HepG2 (cell line): ENCODE data around the gene CEBPB. TPM values are rescaled to one million over a fixed set of nuclear protein-coding genes. Genes with fewer than 3 reads are reported as not detected.

ENCODE experiments used
- ADNP ChIP-seq: sonication (generic); formaldehyde crosslinking; IDR thresholded peaks from 2 replicates; pipeline ENCODE4 v1.4.0; 2020; ENCODE audit warnings: missing genetic modification reagents
- ATF7 ChIP-seq, 2 experiments: fragments of 450-650 bp in 1 of 2; sonication (generic) in 1 of 2; formaldehyde crosslinking in 1 of 2; IDR thresholded peaks; 2 replicates each; pipeline versions ENCODE4 v1.4.0 to v1.6.1; 2016 to 2020; ENCODE audit warnings: antibody characterized with exemption in 1 of 2, mild to moderate bottlenecking in 1 of 2, missing genetic modification reagents in 1 of 2
- CSRNP2 ChIP-seq: sonication (generic); formaldehyde crosslinking; conservative IDR thresholded peaks from 2 replicates; pipeline ENCODE4 v1.8.0; 2022; ENCODE audit warnings: low read depth, missing genetic modification reagents
- ELF3 ChIP-seq: IDR thresholded peaks from 2 replicates; pipeline ENCODE4 v1.6.1; 2016; ENCODE audit warnings: missing genetic modification reagents, missing compliant biosample characterization
- EZH2 ChIP-seq: conservative IDR thresholded peaks from 2 replicates; pipeline ENCODE4 v1.6.1; 2012; ENCODE audit warnings: mild to moderate bottlenecking, low read depth, low read length, moderate library complexity
- FOXC1 ChIP-seq: sonication (generic); formaldehyde crosslinking; IDR thresholded peaks from 2 replicates; pipeline ENCODE4 v1.8.0; 2022; ENCODE audit warnings: mild to moderate bottlenecking, missing genetic modification reagents, borderline replicate concordance
- HDAC6 ChIP-seq: fragments of 200-600 bp; sonication (generic); IDR thresholded peaks from 2 replicates; pipeline ENCODE4 v1.7.0; 2017; ENCODE audit warnings: mild to moderate bottlenecking, antibody characterized with exemption, low read length, low read depth
- HES4 ChIP-seq: sonication (generic); formaldehyde crosslinking; IDR thresholded peaks from 2 replicates; pipeline ENCODE4 v1.9.0; 2021; ENCODE audit warnings: mild to moderate bottlenecking, missing genetic modification reagents, borderline replicate concordance
- HINFP ChIP-seq: sonication (generic); formaldehyde crosslinking; IDR thresholded peaks from 2 replicates; pipeline ENCODE4 v1.4.0; 2020; ENCODE audit warnings: low read depth, mild to moderate bottlenecking, missing genetic modification reagents
- HMGA1 ChIP-seq: sonication (generic); formaldehyde crosslinking; conservative IDR thresholded peaks from 2 replicates; pipeline ENCODE4 v1.4.0; 2020; ENCODE audit warnings: missing genetic modification reagents
- KMT2B ChIP-seq: IDR thresholded peaks from 2 replicates; pipeline ENCODE4 v1.6.1; 2016; ENCODE audit warnings: missing genetic modification reagents, missing compliant biosample characterization
- MEIS2 ChIP-seq: sonication (generic); formaldehyde crosslinking; IDR thresholded peaks from 2 replicates; pipeline ENCODE4 v1.9.0; 2021; ENCODE audit warnings: mild to moderate bottlenecking, missing genetic modification reagents
- NFE2L2 ChIP-seq: fragments of 150-350 bp; IDR thresholded peaks from 2 replicates; pipeline ENCODE4 v1.6.1; 2014; ENCODE audit warnings: low read length
- NRL ChIP-seq: sonication (generic); formaldehyde crosslinking; IDR thresholded peaks from 2 replicates; pipeline ENCODE4 v1.5.0; 2020; ENCODE audit warnings: missing genetic modification reagents, mild to moderate bottlenecking, moderate library complexity, borderline replicate concordance
- PHF8 ChIP-seq: sonication (generic); formaldehyde crosslinking; IDR thresholded peaks from 2 replicates; pipeline ENCODE4 v1.5.0; 2020; ENCODE audit warnings: missing genetic modification reagents
- RORA ChIP-seq: sonication (generic); formaldehyde crosslinking; IDR thresholded peaks from 2 replicates; pipeline ENCODE4 v1.5.0; 2020; ENCODE audit warnings: mild to moderate bottlenecking, missing genetic modification reagents, moderate library complexity
- RXRB ChIP-seq: IDR thresholded peaks from 2 replicates; pipeline ENCODE4 v1.6.1; 2016; ENCODE audit warnings: borderline replicate concordance, missing genetic modification reagents, missing compliant biosample characterization
- SNAPC2 ChIP-seq: sonication (generic); formaldehyde crosslinking; IDR thresholded peaks from 2 replicates; pipeline ENCODE4 v1.8.1; 2022; ENCODE audit warnings: mild to moderate bottlenecking, missing genetic modification reagents
- ZKSCAN1 ChIP-seq: fragments of 150-350 bp; IDR thresholded peaks from 2 replicates; pipeline ENCODE4 v1.6.1; 2014; ENCODE audit warnings: low read length
- ZKSCAN5 ChIP-seq: sonication (generic); formaldehyde crosslinking; IDR thresholded peaks from 2 replicates; pipeline ENCODE4 v1.5.1; 2020; ENCODE audit warnings: mild to moderate bottlenecking, missing genetic modification reagents
- ZNF205 ChIP-seq: IDR thresholded peaks from 2 replicates; pipeline ENCODE4 v1.6.1; 2018; ENCODE audit warnings: missing biosample characterization, missing genetic modification reagents
- ZNF33A ChIP-seq: sonication (generic); formaldehyde crosslinking; IDR thresholded peaks from 2 replicates; pipeline ENCODE4 v1.5.1; 2020; ENCODE audit warnings: missing genetic modification reagents, mild to moderate bottlenecking, moderate library complexity, borderline replicate concordance
- ZNF510 ChIP-seq: sonication (generic); formaldehyde crosslinking; IDR thresholded peaks from 2 replicates; pipeline ENCODE4 v1.4.0; 2020; ENCODE audit warnings: low read depth, mild to moderate bottlenecking, missing genetic modification reagents
- ZNF552 ChIP-seq: sonication (generic); formaldehyde crosslinking; IDR thresholded peaks from 2 replicates; pipeline ENCODE4 v1.9.0; 2022; ENCODE audit warnings: missing genetic modification reagents, mild to moderate bottlenecking, borderline replicate concordance
- ZNF564 ChIP-seq: sonication (generic); formaldehyde crosslinking; IDR thresholded peaks from 2 replicates; pipeline ENCODE4 v1.8.1; 2023; ENCODE audit warnings: mild to moderate bottlenecking, missing genetic modification reagents
- ZNF577 ChIP-seq: sonication (generic); formaldehyde crosslinking; IDR thresholded peaks from 2 replicates; pipeline ENCODE4 v1.4.0; 2020; ENCODE audit warnings: mild to moderate bottlenecking, low read depth, missing genetic modification reagents, borderline replicate concordance
- ZNF616 ChIP-seq: sonication (generic); formaldehyde crosslinking; IDR thresholded peaks from 2 replicates; pipeline ENCODE4 v1.5.0; 2020; ENCODE audit warnings: low read depth, mild to moderate bottlenecking, missing genetic modification reagents
- ZNF691 ChIP-seq: sonication (generic); formaldehyde crosslinking; IDR thresholded peaks from 2 replicates; pipeline ENCODE4 v1.4.0; 2020; ENCODE audit warnings: missing genetic modification reagents, low read depth, mild to moderate bottlenecking, borderline replicate concordance
- polyA plus RNA-seq, 8 experiments: library from polyadenylated mRNA; depleted of rRNA in 3 of 8; stranded (reverse) in 7 of 8; unstranded in 1 of 8; fragments of >200 nt; fragmentation: Illumina TruSeq in 4 of 8; extraction: Trizol in 4 of 8; gene quantifications; 2 replicates each; pipeline versions ENCODE4 v1.2.1 to v1.2.3, GENCODE V29; 2011 to 2016; ENCODE audit warnings: low read depth in 4 of 8, missing spikeins in 1 of 8, mixed read lengths in 1 of 8; ENCODE audit not compliant: insufficient read depth in 1 of 8
- total RNA-seq, 5 experiments: library from RNA; depleted of rRNA; stranded (reverse); fragments of >200 nt; fragmentation: Illumina TruSeq; extraction: Trizol; gene quantifications; 2 replicates each; pipeline ENCODE4 v1.2.3, GENCODE V29; 2016; ENCODE audit warnings: low read depth in 1 of 5

Gene CEBPB
- total and polyA plus RNA-seq, 2 of the 13 experiments (the other 11 are each of a cell fraction or from before 2014, with no cell fraction given): 18.5 to 28.2 TPM

- TF ChIP-seq KMT2B (peak; percentile 58; the same call in 1 of the 2 replicates), MEIS2 (CRISPR knock-in tag) (peak; percentile 27; the same call in 1 of the 2 replicates), ZNF510 (no peak), ELF3 (CRISPR knock-in tag) (no peak), ZNF577 (no peak), NRL (CRISPR knock-in tag) (peak; percentile 72), ZKSCAN5 (no peak), ZNF616 (CRISPR knock-in tag) (peak; percentile 81; the same call in 1 of the 2 replicates), ATF7 (IDR thresholded peaks at IDR 0.05) (no peak), ATF7 (CRISPR knock-in tag; IDR thresholded peaks at IDR 0.05) (no peak), PHF8 (CRISPR knock-in tag) (peak; percentile 77), HES4 (CRISPR knock-in tag) (no peak), HMGA1 (no peak), ZNF564 (CRISPR knock-in tag) (no peak), ZNF691 (peak; percentile 67), ADNP (CRISPR knock-in tag) (peak; percentile 59; the same call in 1 of the 2 replicates), HDAC6 (no peak), SNAPC2 (CRISPR knock-in tag) (no peak), ZNF205 (CRISPR knock-in tag) (no peak), RORA (CRISPR knock-in tag) (no peak), ZNF552 (CRISPR knock-in tag) (no peak), CSRNP2 (CRISPR knock-in tag) (no peak), EZH2 (no peak), ZNF33A (CRISPR knock-in tag) (no peak), ZKSCAN1 (no peak), FOXC1 (CRISPR knock-in tag) (peak; percentile 91), NFE2L2 (no peak), HINFP (CRISPR knock-in tag) (no peak), RXRB (CRISPR knock-in tag) (peak; percentile 36)
Measured at GRCh38 chr20:50191544-50192363, 1.1 kb downstream of the CEBPB start (continued).
